T follicular helper cell (primary cell): ENCODE data around the gene BRF1.
"Not testable (repeated sequence)": the region's sequence is repeated elsewhere in the genome, so short reads cannot be mapped to it uniquely, and the experiment has no call there.

ENCODE experiments used
- DNase-seq: peaks from one replicate; pipeline ENCODE4 v3.0.0-alpha.2; 2020; ENCODE audit warnings: low read depth

BRF1 gene

GRCh38 chr14:105333020-105333490, 32.3 kb upstream of the BRF1 start:
- no peak for DNase-seq

- DNase-seq, result no peak
These were observed 31.6 kb upstream of the BRF1 start for GRCh38 chr14:105332350-105332874.

- no peak for DNase-seq
These were observed 31.0 kb upstream of the BRF1 start for GRCh38 chr14:105331575-105332349.

DNA sequence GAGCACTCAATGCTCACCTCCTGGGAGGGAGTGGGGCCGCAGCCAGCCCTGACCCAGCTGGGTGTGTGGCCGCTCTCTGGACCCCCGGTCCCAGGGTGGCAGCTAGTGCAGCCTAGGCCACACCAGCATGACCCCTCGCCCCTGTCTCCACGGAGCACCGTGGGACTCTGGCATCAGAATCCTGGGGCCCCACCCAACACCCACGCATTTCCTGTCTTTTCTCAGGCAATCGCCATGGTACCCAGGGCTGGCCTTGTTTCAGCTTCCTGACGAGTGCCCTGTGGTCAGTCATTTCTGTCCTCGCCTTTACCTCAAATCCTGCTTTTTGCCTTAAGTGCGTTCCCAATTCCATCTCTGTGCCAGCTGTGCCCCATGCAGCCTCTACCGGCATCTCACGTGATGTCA, 29.7 kb upstream of the BRF1 start:
- no peak for DNase-seq

DNA sequence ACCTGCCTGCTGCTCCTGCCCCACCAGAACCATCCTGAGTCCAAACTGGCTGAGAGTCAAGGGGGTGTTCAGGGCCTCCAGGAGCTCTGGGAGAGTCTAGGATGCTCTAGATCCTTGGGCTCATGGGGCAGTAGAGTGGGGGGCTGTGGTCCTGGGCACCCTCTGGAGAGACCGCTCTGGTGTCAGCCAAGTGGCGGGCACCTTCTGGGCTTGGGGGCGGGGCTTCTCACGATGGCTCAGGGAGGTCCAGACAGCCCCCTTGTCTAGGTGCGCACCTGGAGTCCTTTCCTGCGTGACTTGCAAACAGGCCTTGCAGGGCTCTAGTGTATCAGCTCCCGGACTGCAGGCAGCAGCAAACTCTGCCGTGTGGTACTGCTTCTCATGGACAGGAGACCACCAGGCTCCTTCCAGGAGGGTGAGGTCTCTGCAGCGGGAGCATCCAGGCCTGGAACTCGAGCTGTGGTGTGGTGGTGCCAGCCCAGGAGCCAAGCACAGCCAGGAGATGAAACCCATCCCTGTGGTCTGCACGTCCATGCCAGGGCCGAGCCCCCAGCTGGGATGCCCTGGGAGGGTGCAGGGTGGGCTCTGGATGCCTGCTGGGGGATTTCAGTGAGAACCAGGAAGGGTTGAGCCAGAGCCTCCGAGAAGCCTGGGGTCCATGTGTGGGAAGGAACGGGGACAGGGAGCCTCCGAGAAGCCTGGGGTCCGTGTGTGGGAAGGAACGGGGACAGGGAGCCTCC, 28.8 kb upstream of the BRF1 start:
- DNase-seq, result no peak

GRCh38 chr14:105328678-105329390, 28.0 kb upstream of the BRF1 start:
- no peak for DNase-seq

DNA sequence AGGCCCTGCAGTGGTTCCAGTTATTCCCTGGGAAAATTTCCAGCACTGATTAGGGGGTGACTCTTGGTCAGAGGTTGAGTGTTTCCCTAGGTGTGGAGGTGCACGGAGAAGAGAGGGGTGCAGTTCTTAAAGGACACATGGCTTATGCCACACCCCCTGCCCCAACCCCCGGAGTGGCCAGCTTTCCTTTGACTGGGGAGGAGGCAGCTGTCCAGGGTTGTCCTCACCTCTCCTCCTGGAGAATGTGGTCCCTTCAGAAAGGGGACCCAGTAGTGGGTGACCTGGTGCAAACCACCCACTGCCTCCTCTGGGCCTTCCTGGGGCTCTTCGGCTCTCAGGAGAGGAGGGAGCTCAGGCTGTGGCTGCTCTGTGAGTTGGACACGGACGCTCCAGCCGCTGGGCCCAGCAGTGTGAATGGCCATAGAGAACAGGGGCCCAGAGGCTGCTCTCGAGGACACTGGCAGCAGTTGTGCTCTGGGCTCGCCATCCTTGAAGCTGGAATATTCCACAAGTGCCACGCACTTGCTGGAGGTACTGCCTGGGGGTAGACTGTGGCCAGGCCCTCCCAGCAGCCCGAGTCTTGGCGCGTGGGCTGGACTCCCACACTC, 27.4 kb upstream of the BRF1 start:
- no peak for DNase-seq

DNA sequence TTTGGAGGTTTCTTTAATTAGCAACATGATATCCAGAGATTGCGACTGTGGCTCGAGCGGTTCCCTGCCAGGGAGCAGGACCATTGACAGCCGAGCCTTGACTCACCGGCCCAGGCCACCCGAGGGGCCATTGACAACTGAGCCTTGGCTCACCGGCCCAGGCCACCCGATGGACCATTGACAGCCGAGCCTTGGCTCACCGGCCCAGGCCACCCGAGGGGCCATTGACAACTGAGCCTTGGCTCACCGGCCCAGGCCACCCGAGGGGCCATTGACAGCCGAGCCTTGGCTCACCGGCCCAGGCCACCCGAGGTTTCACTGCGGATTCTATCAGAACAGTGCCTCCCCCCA, 26.9 kb upstream of the BRF1 start:
- not testable (repeated sequence) for DNase-seq

- DNase-seq, result no peak
These were observed 26.3 kb upstream of the BRF1 start for GRCh38 chr14:105326891-105327694.

GRCh38 chr14:105326568-105326867, 25.7 kb upstream of the BRF1 start:
- no peak for DNase-seq

DNA sequence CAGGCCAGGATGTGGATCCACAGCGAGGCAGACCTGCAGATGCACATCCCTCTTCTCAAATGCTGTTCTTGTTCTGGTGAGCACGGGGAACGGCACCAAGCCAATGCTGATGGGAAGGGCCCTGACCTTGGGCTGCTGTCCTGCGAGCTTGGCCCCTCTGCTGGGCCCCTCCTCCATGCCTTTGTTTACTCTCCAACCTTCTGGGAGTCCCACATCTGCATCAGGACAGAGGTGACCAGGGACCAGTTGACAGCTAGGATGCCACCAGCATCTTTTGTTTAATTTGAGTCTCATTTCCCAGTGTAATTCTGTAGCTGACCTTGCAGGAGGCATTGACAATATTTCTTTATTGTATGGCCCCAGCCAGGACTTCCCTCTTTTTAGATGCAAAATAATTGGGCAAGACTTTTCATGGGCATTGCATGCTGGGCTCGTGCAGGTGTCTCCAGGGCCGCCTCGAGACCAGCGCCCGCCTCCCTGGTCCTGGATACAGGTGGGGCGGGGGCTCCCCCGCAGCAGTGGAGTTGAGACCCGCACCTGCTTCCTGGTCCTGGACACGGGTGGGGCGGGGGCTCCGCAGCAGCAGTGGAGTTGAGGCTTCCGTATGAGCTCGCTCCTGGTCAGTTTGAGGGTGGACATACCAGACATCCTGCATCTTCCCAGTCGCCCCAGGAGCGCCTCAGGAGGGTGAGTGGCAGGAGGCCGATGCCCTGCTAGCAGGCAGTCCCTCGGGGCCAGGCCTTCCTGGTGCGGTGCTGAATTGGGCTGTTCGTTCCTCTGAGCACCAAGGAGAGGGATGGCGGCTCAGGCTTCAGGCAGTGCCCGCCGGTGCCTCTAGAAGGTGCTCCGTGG, 25.1 kb upstream of the BRF1 start:
- DNase-seq, result no peak

GRCh38 chr14:105325303-105325702, 24.5 kb upstream of the BRF1 start:
- no peak for DNase-seq

- DNase-seq, result no peak
These were observed 24.1 kb upstream of the BRF1 start for GRCh38 chr14:105324871-105325270.

DNA sequence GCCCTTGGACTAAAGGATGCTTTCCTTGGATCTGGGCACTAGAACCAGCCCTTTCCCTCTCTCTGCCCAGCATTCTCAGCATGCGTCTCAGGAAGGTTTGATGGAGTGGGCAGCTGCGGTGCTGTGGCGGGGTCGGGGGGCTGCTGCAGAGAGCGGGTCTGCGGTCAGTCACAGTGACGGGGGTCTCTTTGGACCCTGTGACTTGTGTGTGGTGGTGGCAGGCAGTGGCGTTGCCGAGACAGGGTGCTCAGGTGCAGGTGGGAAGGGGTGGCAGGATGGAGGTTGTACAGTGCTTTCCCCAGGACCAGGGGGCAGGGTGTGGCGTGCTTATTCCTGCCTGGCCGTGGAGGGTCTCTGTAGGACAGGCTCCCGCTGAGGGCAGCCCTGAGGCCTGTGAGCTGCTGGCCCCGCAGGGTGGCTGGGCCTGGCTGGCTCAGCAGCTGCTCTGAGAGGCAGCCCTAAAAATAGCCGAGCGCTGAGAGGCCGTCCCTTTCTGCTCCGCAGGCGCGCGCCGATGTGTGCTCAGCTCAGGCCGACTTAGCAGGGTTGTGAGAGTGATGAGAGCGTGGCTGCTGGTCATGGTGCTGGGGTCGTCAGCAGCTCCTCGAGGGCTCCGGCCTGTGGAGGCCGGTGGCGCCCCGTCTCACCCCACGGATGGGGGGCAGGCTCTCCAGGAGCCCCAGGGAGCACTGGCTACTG, 23.4 kb upstream of the BRF1 start:
- no peak for DNase-seq

DNA sequence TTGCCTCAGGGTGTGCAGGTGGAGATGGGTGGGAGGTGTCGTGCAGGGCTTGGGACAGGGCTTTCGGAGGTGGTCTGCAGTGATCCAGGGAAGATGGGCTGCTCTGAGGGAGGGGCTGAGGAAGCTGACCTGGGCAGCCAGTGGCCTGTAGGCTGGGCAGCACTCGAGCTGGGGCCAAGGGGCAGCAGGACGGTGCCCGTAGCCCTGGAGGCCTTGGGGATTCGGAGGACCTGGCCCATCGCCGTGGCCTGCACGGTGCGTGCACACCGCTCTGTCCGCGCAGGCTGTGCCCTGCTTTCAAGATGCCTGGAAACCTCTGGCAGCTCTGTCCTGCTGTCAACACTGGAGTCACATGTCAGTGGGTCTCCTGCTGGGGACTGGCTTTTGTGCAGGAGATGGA, 22.9 kb upstream of the BRF1 start:
- no peak for DNase-seq

DNA sequence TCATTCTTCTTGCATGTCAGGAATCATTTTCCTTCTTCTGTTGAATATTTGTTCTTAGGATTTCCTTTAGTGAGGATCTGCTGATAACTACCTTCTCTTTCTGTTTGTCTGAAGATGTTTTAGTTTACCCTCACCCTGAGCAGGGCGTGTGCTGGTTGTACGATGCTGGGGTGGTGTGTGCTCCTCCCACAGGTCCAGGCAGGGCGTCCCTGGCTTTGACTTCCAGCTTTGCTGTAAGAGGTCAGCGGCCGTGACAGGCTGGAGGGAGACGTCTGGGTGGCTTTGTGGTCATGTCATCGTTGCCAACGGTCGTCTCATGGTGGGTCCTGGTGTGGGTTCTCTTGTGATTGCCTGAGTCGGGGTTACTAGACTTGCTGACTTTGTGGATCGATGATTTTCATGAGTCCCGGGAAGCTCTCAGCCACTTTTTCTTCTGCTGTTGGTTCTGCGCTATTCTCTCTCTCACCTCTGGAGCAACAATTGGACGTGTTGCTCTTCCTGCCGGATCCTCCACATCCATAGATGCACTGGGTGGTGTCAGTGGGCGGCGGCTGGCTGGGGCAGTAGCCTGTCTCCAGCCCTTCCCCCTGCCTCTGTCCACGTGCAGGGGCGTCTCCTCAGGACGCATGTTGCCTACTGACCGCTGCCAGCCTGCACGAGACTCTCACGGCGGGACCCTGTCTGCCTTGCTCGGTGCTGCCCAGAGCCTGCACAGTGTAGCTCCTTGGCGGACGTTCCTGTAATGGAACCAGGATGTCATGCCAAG, 22.2 kb upstream of the BRF1 start:
- DNase-seq, result no peak

GRCh38 chr14:105317546-105317945, 16.7 kb upstream of the BRF1 start:
- no peak for DNase-seq

DNA sequence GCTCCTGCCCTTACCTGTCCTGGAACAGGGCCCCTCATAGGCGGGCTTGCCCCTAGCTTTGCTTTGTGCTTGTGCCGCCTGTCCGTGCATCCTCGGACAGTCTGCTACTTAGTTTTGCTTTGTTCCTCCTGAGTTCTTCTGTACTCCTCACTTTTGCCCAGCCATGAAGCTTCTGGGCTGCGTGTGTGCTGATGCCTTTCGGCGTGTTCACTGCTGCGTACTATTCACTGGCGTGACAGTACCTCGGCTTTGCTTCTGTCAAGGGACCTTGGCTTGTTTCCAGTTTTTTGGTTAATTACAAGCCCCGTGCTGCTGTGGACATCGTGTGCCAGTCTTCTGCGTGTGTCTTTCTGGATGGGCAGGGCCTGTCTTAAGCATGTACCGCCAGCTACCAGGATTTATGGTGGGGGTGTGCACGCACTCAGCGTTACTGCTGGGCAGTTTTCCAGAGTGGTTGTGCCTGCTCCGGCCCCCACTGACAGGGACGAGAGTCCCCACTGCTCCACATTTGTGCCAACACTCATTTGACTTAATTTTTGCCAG, 16.2 kb upstream of the BRF1 start:
- DNase-seq, result no peak

DNA sequence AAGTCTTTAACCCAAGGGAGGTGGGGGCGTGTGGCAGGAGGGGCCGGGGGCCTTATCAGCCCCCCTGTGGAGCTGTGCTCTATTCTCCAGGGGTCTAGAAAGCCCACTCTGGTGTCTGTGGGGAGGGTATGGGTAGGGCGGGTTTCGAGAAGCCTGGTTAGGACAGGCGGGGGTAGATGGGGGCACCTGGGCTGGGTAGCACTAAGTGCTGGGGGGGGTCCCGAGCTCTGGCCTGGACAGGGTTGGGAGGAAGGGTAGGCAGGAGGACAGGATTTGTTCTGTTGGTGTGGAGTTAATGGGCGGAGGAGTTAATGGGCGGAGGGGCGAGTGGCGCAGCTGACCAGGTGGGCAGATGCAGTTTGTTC, 15.8 kb upstream of the BRF1 start:
- DNase-seq, result no peak
